Chondrocyte (in vitro differentiated cells): ENCODE measurements around the gene ANGPTL8. TPM values are rescaled to one million over a fixed set of nuclear protein-coding genes. Genes with fewer than 3 reads are reported as not detected.

Experiments
- DNase-seq: peaks from one replicate; pipeline ENCODE4 v3.0.0; 2021; ENCODE audit warnings: mixed read lengths, low spot score
- H3K27ac Mint-ChIP-seq: one replicate; pipeline ENCODE4 v1.8.0; 2021; ENCODE audit warnings: mild to moderate bottlenecking, moderate library complexity, mixed read lengths; ENCODE audit not compliant: unreplicated experiment
- H3K27me3 Mint-ChIP-seq: 2 replicates; pipeline ENCODE4 v1.8.0; 2021; ENCODE audit warnings: low read depth, mixed read lengths
- H3K36me3 Mint-ChIP-seq: 2 replicates; pipeline ENCODE4 v1.8.0; 2021; ENCODE audit warnings: low read depth, mixed read lengths
- H3K4me1 Mint-ChIP-seq: 2 replicates; pipeline ENCODE4 v1.8.0; 2021; ENCODE audit warnings: low read depth, mild to moderate bottlenecking, mixed read lengths
- H3K4me3 Mint-ChIP-seq: one replicate; pipeline ENCODE4 v1.8.0; 2021; ENCODE audit warnings: mild to moderate bottlenecking, moderate library complexity, mixed read lengths; ENCODE audit not compliant: unreplicated experiment
- H3K9me3 Mint-ChIP-seq: 2 replicates; pipeline ENCODE4 v1.8.0; 2021; ENCODE audit warnings: low read depth, mixed read lengths
- total RNA-seq: library from RNA; stranded (reverse); gene quantifications from 3 replicates; pipeline ENCODE4 v1.2.1, GENCODE V29; 2021
- TF ChIP-seq, protein P1 (sequence below): fragments of 200-600 bp; sonication (generic); IDR thresholded peaks from 2 replicates; pipeline ENCODE4 v1.5.0; 2021; ENCODE audit warnings: antibody characterized with exemption, mild to moderate bottlenecking, moderate library complexity

Gene ANGPTL8
- total RNA-seq, 1 donor from 2014 or later: not detected

- DNase-seq: no peak
- TF ChIP-seq, protein P1, sequence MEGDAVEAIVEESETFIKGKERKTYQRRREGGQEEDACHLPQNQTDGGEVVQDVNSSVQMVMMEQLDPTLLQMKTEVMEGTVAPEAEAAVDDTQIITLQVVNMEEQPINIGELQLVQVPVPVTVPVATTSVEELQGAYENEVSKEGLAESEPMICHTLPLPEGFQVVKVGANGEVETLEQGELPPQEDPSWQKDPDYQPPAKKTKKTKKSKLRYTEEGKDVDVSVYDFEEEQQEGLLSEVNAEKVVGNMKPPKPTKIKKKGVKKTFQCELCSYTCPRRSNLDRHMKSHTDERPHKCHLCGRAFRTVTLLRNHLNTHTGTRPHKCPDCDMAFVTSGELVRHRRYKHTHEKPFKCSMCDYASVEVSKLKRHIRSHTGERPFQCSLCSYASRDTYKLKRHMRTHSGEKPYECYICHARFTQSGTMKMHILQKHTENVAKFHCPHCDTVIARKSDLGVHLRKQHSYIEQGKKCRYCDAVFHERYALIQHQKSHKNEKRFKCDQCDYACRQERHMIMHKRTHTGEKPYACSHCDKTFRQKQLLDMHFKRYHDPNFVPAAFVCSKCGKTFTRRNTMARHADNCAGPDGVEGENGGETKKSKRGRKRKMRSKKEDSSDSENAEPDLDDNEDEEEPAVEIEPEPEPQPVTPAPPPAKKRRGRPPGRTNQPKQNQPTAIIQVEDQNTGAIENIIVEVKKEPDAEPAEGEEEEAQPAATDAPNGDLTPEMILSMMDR: peak; percentile 91
- H3K4me1 Mint-ChIP-seq: peaks cover 9% of the 10 kb centered on the region
- peak overlapping the region; percentile 63 for H3K27ac Mint-ChIP-seq
- H3K9me3 Mint-ChIP-seq: no peaks in the 10 kb centered on the region
- H3K27me3 Mint-ChIP-seq: no peaks in the 10 kb centered on the region
- peaks cover 15% of the 10 kb centered on the region for H3K36me3 Mint-ChIP-seq
- H3K4me3 Mint-ChIP-seq: peak overlapping the region; percentile 52
Measured at GRCh38 chr19:11242864-11243797, 3.7 kb downstream of the ANGPTL8 start.

DNA sequence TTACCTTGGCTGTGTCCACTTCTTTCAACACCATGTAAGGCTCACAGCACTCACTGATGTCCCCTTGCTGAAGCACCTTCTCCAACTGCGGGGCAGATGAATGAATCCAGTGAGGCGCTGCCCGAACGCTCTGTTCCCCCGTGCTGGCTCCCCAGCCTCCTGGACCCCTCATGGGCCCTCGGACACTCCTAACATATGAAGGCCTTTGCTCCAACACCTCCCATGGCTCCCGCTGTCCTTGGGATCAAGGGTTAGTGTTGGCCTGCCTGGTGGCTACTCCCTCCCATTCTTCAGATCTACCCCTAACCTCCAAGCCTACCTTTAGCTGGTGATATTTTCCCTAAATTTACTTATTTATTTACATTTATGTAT lies 4.4 kb downstream of the ANGPTL8 start:
- TF ChIP-seq, protein P1: no peak
- DNase-seq: no peak
- no peaks in the 10 kb centered on the region for H3K27me3 Mint-ChIP-seq
- H3K27ac Mint-ChIP-seq: peak overlapping the region; percentile 63
- peak overlapping the region; percentile 52 for H3K4me3 Mint-ChIP-seq
- H3K36me3 Mint-ChIP-seq: peaks cover 17% of the 10 kb centered on the region
- H3K9me3 Mint-ChIP-seq: no peaks in the 10 kb centered on the region
- H3K4me1 Mint-ChIP-seq: peaks cover 9% of the 10 kb centered on the region

DNA sequence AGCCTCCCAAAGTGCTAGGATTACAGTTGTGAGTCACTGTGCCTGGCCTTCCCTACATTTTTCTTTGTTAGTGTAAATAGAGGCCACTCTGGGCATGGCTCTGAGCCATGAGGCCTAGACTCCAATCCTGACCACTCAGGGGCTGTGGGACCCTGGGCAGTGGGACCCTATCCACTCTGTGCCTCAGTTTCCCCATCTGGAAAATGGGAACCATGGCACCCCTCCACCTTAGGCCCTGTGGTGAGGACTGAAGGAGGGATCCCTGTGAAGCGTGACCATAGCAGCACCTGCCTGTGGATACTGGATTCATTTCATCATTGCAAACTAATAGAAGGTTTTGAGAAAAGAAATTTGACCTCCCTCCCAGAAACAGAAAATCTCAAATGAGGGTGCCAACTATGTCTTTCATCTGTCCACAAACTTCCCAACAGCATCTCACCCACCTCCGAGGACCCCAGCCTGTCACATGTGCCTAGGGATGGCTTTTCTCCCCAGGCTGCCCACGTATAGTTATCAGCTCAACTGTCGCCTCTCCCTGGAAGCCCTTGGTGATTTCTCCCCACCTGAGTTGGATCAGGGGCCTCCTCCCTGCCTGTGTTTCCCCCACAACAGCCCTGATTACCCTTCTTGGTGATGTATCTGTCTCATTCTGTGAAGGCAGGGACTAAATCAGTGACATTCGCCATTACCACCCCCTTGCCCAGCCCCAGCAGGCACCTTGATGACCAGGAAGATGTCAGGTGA lies 5.6 kb downstream of the ANGPTL8 start:
- no peak overlapping the region for H3K4me3 Mint-ChIP-seq
- H3K36me3 Mint-ChIP-seq: peaks cover 17% of the 10 kb centered on the region
- peaks cover 9% of the 10 kb centered on the region for H3K4me1 Mint-ChIP-seq
- no peak for DNase-seq
- no peaks in the 10 kb centered on the region for H3K9me3 Mint-ChIP-seq
- no peak overlapping the region for H3K27ac Mint-ChIP-seq
- TF ChIP-seq, protein P1: no peak
- H3K27me3 Mint-ChIP-seq: no peaks in the 10 kb centered on the region

- TF ChIP-seq, protein P1: no peak
- no peak overlapping the region for H3K27ac Mint-ChIP-seq
- no peak overlapping the region for H3K4me3 Mint-ChIP-seq
- no peak for DNase-seq
- H3K27me3 Mint-ChIP-seq: no peaks in the 10 kb centered on the region
- H3K9me3 Mint-ChIP-seq: no peaks in the 10 kb centered on the region
- H3K36me3 Mint-ChIP-seq: peaks cover 13% of the 10 kb centered on the region
- H3K4me1 Mint-ChIP-seq: peaks cover 9% of the 10 kb centered on the region
Measured at GRCh38 chr19:11246941-11247340, 7.5 kb downstream of the ANGPTL8 start.

DNA sequence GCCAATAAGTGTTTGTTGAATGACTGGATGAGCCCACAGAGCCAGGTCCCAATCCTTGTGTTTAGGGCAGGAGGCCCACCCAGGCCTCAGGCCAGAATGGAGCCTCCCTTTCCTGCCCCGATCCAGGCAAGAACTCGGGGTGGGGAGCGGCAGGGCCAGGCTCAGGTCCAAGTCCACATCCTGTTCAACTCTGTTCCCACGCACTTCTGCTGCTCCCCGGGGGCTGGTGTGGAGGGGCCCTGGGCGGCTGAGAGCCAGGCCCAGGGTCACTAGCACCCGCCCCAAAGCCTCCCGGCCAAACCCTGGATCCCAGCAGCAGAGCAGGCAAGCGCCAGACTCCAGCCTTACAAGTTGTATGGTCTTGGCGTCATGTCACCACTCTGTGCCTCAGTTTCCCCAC lies 8.0 kb downstream of the ANGPTL8 start:
- no peak for DNase-seq
- TF ChIP-seq, protein P1: no peak
- H3K27ac Mint-ChIP-seq: no peak overlapping the region
- peaks cover 13% of the 10 kb centered on the region for H3K36me3 Mint-ChIP-seq
- H3K27me3 Mint-ChIP-seq: no peaks in the 10 kb centered on the region
- H3K9me3 Mint-ChIP-seq: no peaks in the 10 kb centered on the region
- no peak overlapping the region for H3K4me3 Mint-ChIP-seq
- H3K4me1 Mint-ChIP-seq: peaks cover 9% of the 10 kb centered on the region
